Fibroblast of villous mesenchyme (primary cell): ENCODE data around the gene ZBTB8OS. TPM values are rescaled to one million over a fixed set of nuclear protein-coding genes. Genes with fewer than 3 reads are reported as not detected.
"Not testable (repeated sequence)": the region's sequence is repeated elsewhere in the genome, so short reads cannot be mapped to it uniquely, and the experiment has no call there.

Source experiments
- DNase-seq: peaks from one replicate; pipeline ENCODE4 v3.0.0-alpha.2; 2010; ENCODE audit warnings: low read depth
- H3K4me3 ChIP-seq: 2 replicates; pipeline ENCODE4 v1.5.1; 2011; ENCODE audit warnings: low read depth, mild to moderate bottlenecking, low read length
- CTCF ChIP-seq: IDR thresholded peaks from 2 replicates; pipeline ENCODE4 v1.5.1; 2012; ENCODE audit warnings: low read depth, mild to moderate bottlenecking, low read length; ENCODE audit not compliant: insufficient read depth
- total RNA-seq: library from RNA; depleted of rRNA; stranded (reverse); fragments of >200 nt; gene quantifications from 2 replicates; pipeline ENCODE4 v1.2.3, GENCODE V29; 2012

The ZBTB8OS gene
- total RNA-seq, 1 donor = 44.5 TPM

GRCh38 chr1:32684167-32684811 lies 33.9 kb upstream of the ZBTB8OS start:
- no peak overlapping the region for H3K4me3 ChIP-seq
- no peak for TF ChIP-seq CTCF
- DNase-seq = peak; percentile 75

GRCh38 chr1:32683397-32683796 lies 33.0 kb upstream of the ZBTB8OS start:
- no peak for DNase-seq
- TF ChIP-seq CTCF = no peak

GRCh38 chr1:32681999-32682398 lies 31.6 kb upstream of the ZBTB8OS start:
- DNase-seq = no peak
- no peak overlapping the region for H3K4me3 ChIP-seq
- no peak for TF ChIP-seq CTCF

More at GRCh38 chr1:32683397-32683796, 33.0 kb upstream of the ZBTB8OS start:
- no peak overlapping the region for H3K4me3 ChIP-seq

- H3K4me3 ChIP-seq = no peak overlapping the region
- TF ChIP-seq CTCF = no peak
- peak; percentile 33 for DNase-seq
Measured at GRCh38 chr1:32681509-32681908, 31.2 kb upstream of the ZBTB8OS start.

- no peak overlapping the region for H3K4me3 ChIP-seq
- DNase-seq = no peak
- TF ChIP-seq CTCF = no peak
Measured at GRCh38 chr1:32680642-32681041, 30.3 kb upstream of the ZBTB8OS start.

- DNase-seq, H3K4me3 ChIP-seq: not testable (repeated sequence)
Measured at GRCh38 chr1:32679993-32680392, 29.6 kb upstream of the ZBTB8OS start.

GRCh38 chr1:32676945-32677344 lies 26.6 kb upstream of the ZBTB8OS start:
- no peak overlapping the region for H3K4me3 ChIP-seq
- no peak for DNase-seq
- no peak for TF ChIP-seq CTCF

GRCh38 chr1:32668716-32669115 lies 18.4 kb upstream of the ZBTB8OS start:
- not testable (repeated sequence) for DNase-seq, H3K4me3 ChIP-seq
